Measurements from ENCODE around the gene CLEC17A.

GRCh38 chr19:14554382-14554812 lies 28.5 kb upstream of the CLEC17A start:
- TF ChIP-seq TCF12 (IDR thresholded peaks at IDR 0.05) (no peak), TCF12 (CRISPR knock-in tag; IDR thresholded peaks at IDR 0.05) (no peak), RAD51 (IDR thresholded peaks at IDR 0.05; ENCODE audit: borderline replicate concordance) (no peak), ZNF510 (CRISPR knock-in tag; IDR thresholded peaks at IDR 0.05; ENCODE audit: low read depth) (no peak), ZNF275 (CRISPR knock-in tag; IDR thresholded peaks at IDR 0.05; ENCODE audit: borderline replicate concordance) (no peak), BRF2 (CRISPR knock-in tag; IDR thresholded peaks at IDR 0.05) (no peak), GABPA (IDR thresholded peaks at IDR 0.05; ENCODE audit: low read depth, low read length) (no peak), GABPA (CRISPR knock-in tag; IDR thresholded peaks at IDR 0.05; ENCODE audit: low read depth) (no peak), MAZ (IDR thresholded peaks at IDR 0.05; ENCODE audit: borderline replicate concordance, low read depth, low read length) (no peak), MAZ (CRISPR knock-in tag; IDR thresholded peaks at IDR 0.05; ENCODE audit: low read depth) (no peak), MATR3 (CRISPR knock-in tag; IDR thresholded peaks at IDR 0.05) (no peak), TAF1 (CRISPR knock-in tag; IDR thresholded peaks at IDR 0.05) (no peak)
